ENCODE measurements around the gene AGPAT4.

DNA sequence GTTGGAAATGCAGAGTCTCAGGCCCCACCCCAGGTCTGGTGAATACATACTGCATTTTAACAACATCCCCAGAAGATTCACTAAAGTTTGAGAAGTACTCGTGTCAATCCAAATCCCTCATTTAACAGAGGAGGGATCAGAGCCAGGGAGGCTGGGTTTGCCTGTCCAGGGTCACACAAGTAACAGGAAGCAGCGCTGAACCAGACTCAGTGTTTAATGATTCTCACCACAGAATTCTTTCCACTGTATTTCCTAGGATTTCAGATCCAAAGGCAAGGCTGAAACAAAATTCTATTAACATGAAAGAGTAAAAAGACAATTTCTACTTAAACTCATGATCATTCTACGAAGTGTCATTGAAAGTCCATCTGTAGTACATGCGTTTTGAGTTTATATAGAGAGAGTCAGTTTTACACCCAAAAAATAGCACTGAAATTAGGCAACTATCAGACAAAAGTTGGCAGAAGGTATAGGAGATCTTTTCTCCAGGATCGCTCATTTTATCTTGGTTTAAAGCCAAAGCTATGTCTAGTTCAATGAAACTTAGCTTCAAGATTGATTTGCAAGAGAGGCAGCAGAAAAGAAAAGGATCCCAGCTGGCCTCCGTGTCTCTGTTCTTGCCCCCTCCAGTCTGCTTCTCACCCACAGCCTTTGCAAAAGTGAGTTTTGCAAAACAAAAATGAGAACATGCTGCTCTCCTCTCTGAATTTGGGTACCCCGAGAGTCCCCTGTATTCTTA, 6.0 kb upstream of the AGPAT4 start:
- TF ChIP-seq CTCF (IDR thresholded peaks at IDR 0.05; ENCODE audit: low read length) (no peak), EZH2 (IDR thresholded peaks at IDR 0.05; ENCODE audit: borderline replicate concordance, low read length) (no peak)

Measured in OCI-LY1 (cell line).